H9 (cell line): ENCODE data around the gene MMRN2. TPM values are rescaled to one million over a fixed set of nuclear protein-coding genes. Genes with fewer than 3 reads are reported as not detected.
"Not testable (repeated sequence)": the region's sequence is repeated elsewhere in the genome, so short reads cannot be mapped to it uniquely, and the experiment has no call there.

ENCODE experiments used
- DNase-seq: peaks from one replicate; pipeline ENCODE4 v3.0.0-alpha.2; 2017
- H2AFZ ChIP-seq: one replicate; pipeline ENCODE4 v1.6.1; 2013; ENCODE audit warnings: mild to moderate bottlenecking, low read length, control low read depth, moderate library complexity
- H2AK5ac ChIP-seq: 2 replicates; pipeline ENCODE4 v1.6.1; 2013; ENCODE audit warnings: low read length, control low read depth, mixed read lengths; ENCODE audit not compliant: insufficient read length
- H2BK120ac ChIP-seq: one replicate; pipeline ENCODE4 v1.6.1; 2013; ENCODE audit warnings: low read depth, mild to moderate bottlenecking, low read length, control low read depth, inconsistent platforms; ENCODE audit not compliant: poor library complexity, severe bottlenecking
- H2BK12ac ChIP-seq: 2 replicates; pipeline ENCODE4 v1.6.1; 2013; ENCODE audit warnings: low read length, control low read depth, mixed read lengths, low read depth; ENCODE audit not compliant: insufficient read length
- H2BK15ac ChIP-seq: 2 replicates; pipeline ENCODE4 v1.6.1; 2013; ENCODE audit warnings: low read depth, low read length, control low read depth
- H2BK20ac ChIP-seq: one replicate; pipeline ENCODE4 v1.6.1; 2013; ENCODE audit warnings: low read depth, mild to moderate bottlenecking, low read length, control low read depth, inconsistent platforms; ENCODE audit not compliant: poor library complexity, severe bottlenecking
- H2BK5ac ChIP-seq: 2 replicates; pipeline ENCODE4 v1.6.1; 2013; ENCODE audit warnings: low read length, control low read depth, mixed read lengths; ENCODE audit not compliant: insufficient read length
- H3K14ac ChIP-seq: 2 replicates; pipeline ENCODE4 v1.6.1; 2013; ENCODE audit warnings: low read length, control low read depth; ENCODE audit not compliant: insufficient read depth
- H3K18ac ChIP-seq: 2 replicates; pipeline ENCODE4 v1.6.1; 2013; ENCODE audit warnings: low read depth, mild to moderate bottlenecking, mixed read lengths, low read length, control low read depth; ENCODE audit not compliant: insufficient read length
- H3K23ac ChIP-seq: 2 replicates; pipeline ENCODE4 v1.6.1; 2013; ENCODE audit warnings: low read length, control low read depth, mixed read lengths, low read depth; ENCODE audit not compliant: insufficient read length
- H3K23me2 ChIP-seq: 2 replicates; pipeline ENCODE4 v1.6.1; 2013; ENCODE audit warnings: low read depth, mild to moderate bottlenecking, mixed read lengths, low read length, control low read depth; ENCODE audit not compliant: insufficient read length, poor library complexity, severe bottlenecking
- H3K27ac ChIP-seq: 2 replicates; pipeline ENCODE4 v1.5.1; 2013; ENCODE audit warnings: low read length, control low read depth, mixed read lengths, low read depth; ENCODE audit not compliant: insufficient read length
- H3K27me3 ChIP-seq: 2 replicates; pipeline ENCODE4 v1.6.1; 2013; ENCODE audit warnings: low read length, control low read depth, inconsistent platforms; ENCODE audit not compliant: insufficient read depth
- H3K4ac ChIP-seq: 2 replicates; pipeline ENCODE4 v1.6.1; 2013; ENCODE audit warnings: low read depth, mild to moderate bottlenecking, control low read depth, inconsistent platforms, low read length, moderate library complexity
- H3K4me1 ChIP-seq: 2 replicates; pipeline ENCODE4 v1.6.1; 2013; ENCODE audit warnings: low read length, control low read depth, inconsistent platforms; ENCODE audit not compliant: insufficient read depth
- H3K4me2 ChIP-seq: 2 replicates; pipeline ENCODE4 v1.6.1; 2013; ENCODE audit warnings: low read length, control low read depth, mixed read lengths; ENCODE audit not compliant: insufficient read length, insufficient read depth
- H3K56ac ChIP-seq: 2 replicates; pipeline ENCODE4 v1.6.1; 2013; ENCODE audit warnings: low read depth, mild to moderate bottlenecking, mixed read lengths, low read length, control low read depth; ENCODE audit not compliant: insufficient read length
- H3K79me1 ChIP-seq: 2 replicates; pipeline ENCODE4 v1.6.1; 2013; ENCODE audit warnings: low read depth, mild to moderate bottlenecking, moderate library complexity, low read length, control low read depth, inconsistent platforms; ENCODE audit not compliant: insufficient read depth, poor library complexity, severe bottlenecking
- H3K79me2 ChIP-seq: 2 replicates; pipeline ENCODE4 v1.6.1; 2013; ENCODE audit warnings: low read length, control low read depth, inconsistent platforms; ENCODE audit not compliant: insufficient read depth
- H3K9ac ChIP-seq: 2 replicates; pipeline ENCODE4 v1.6.1; 2013; ENCODE audit warnings: low read length, control low read depth, mixed read lengths; ENCODE audit not compliant: insufficient read length; ENCODE audit errors: extremely low read depth
- H3K9me3 ChIP-seq: one replicate; pipeline ENCODE4 v1.6.1; 2013; ENCODE audit warnings: low read depth, low read length, inconsistent platforms; ENCODE audit not compliant: control insufficient read depth
- H3T11ph ChIP-seq: one replicate; pipeline ENCODE4 v1.6.1; 2013; ENCODE audit warnings: mild to moderate bottlenecking, low read length, control low read depth, inconsistent platforms
- H4K20me1 ChIP-seq: one replicate; pipeline ENCODE4 v1.6.1; 2013; ENCODE audit not compliant: control insufficient read depth, insufficient read length, insufficient read depth
- H4K5ac ChIP-seq: 2 replicates; pipeline ENCODE4 v1.6.1; 2013; ENCODE audit warnings: low read depth, mild to moderate bottlenecking, mixed read lengths, low read length, control low read depth; ENCODE audit not compliant: insufficient read length
- H4K8ac ChIP-seq: replicated peaks from 2 replicates; pipeline ENCODE4 v1.6.1; 2013; ENCODE audit warnings: low read length, control low read depth, mixed read lengths, low read depth; ENCODE audit not compliant: insufficient read length
- H4K91ac ChIP-seq: 2 replicates; pipeline ENCODE4 v1.6.1; 2013; ENCODE audit warnings: low read depth, mild to moderate bottlenecking, moderate library complexity, mixed read lengths, low read length, control low read depth; ENCODE audit not compliant: insufficient read length
- H3K27ac Mint-ChIP-seq, 3 experiments: 2 replicates in 2 of 3; 3 replicates in 1 of 3; pipeline ENCODE4 v1.8.0; 2020 to 2021; ENCODE audit warnings: mixed read lengths in 3 of 3, mild to moderate bottlenecking in 1 of 3, moderate library complexity in 1 of 3
- H3K27me3 Mint-ChIP-seq: 2 replicates; pipeline ENCODE4 v1.8.0; 2021; ENCODE audit warnings: low read depth, mild to moderate bottlenecking, moderate library complexity, mixed read lengths
- H3K36me3 Mint-ChIP-seq, 3 experiments: 2 replicates in 2 of 3; 3 replicates in 1 of 3; pipeline ENCODE4 v1.8.0; 2020 to 2021; ENCODE audit warnings: low read depth in 3 of 3, mixed read lengths in 3 of 3; ENCODE audit not compliant: insufficient read depth in 1 of 3
- H3K4me1 Mint-ChIP-seq, 2 experiments: 2 replicates each; pipeline ENCODE4 v1.8.0; 2020; ENCODE audit warnings: mixed read lengths in 2 of 2
- H3K4me3 Mint-ChIP-seq, 2 experiments: 2 replicates in 1 of 2; 3 replicates in 1 of 2; pipeline ENCODE4 v1.8.0; 2020 to 2021; ENCODE audit warnings: mild to moderate bottlenecking in 2 of 2, mixed read lengths in 2 of 2, moderate library complexity in 1 of 2
- H3K9me3 Mint-ChIP-seq, 2 experiments: 2 replicates in 1 of 2; 3 replicates in 1 of 2; pipeline ENCODE4 v1.8.0; 2020; ENCODE audit warnings: mild to moderate bottlenecking in 2 of 2, mixed read lengths in 2 of 2, moderate library complexity in 1 of 2
- CTCF ChIP-seq: fragments of 200-600 bp; sonication (generic); conservative IDR thresholded peaks from 3 replicates; pipeline ENCODE4 v1.8.0; 2021; ENCODE audit warnings: antibody characterized with exemption, mild to moderate bottlenecking
- WGBS: extraction: QIAGEN DNeasy Blood & Tissue Kit; methylation state at CpG from one replicate; pipeline ENCODE4 v1.1.7; 2013; ENCODE audit warnings: missing lambda C conversion rate, low lambda C conversion rate, mixed read lengths; ENCODE audit not compliant: insufficient read length; ENCODE audit errors: extremely low coverage; 5-methylcytosine and 5-hydroxymethylcytosine counted together
- total RNA-seq: library from RNA; stranded (reverse); gene quantifications from 2 replicates; pipeline ENCODE4 v1.2.1, GENCODE V29; 2021

The MMRN2 gene
- total RNA-seq, 1 experiment from 2014 or later = 1.0 TPM

GRCh38 chr10:86992456-86992855, 35.0 kb upstream of the MMRN2 start:
- no peak overlapping the region for H3K56ac ChIP-seq
- no peaks in the 10 kb centered on the region for H3K27me3 ChIP-seq
- H3K4me1 Mint-ChIP-seq = no peaks in the 10 kb centered on the region
- no peaks in the 10 kb centered on the region for H3K27me3 Mint-ChIP-seq
- H4K20me1 ChIP-seq = no peaks in the 10 kb centered on the region
- no peaks in the 10 kb centered on the region for H3K23me2 ChIP-seq
- H4K5ac ChIP-seq = no peak overlapping the region
- no peaks in the 10 kb centered on the region for H3K9me3 ChIP-seq
- H2BK12ac ChIP-seq = no peak overlapping the region
- H2BK20ac ChIP-seq = no peak overlapping the region
- no peak for DNase-seq
- H3K79me2 ChIP-seq = no peaks in the 10 kb centered on the region
- H2BK15ac ChIP-seq = no peak overlapping the region
- H2BK5ac ChIP-seq = no peak overlapping the region
- H3K79me1 ChIP-seq = no peaks in the 10 kb centered on the region
- no peak overlapping the region for H3K23ac ChIP-seq
- no peak overlapping the region for H3T11ph ChIP-seq
- no peak overlapping the region for H4K91ac ChIP-seq
- no peak overlapping the region for H3K18ac ChIP-seq
- no peak overlapping the region for H3K14ac ChIP-seq
- H3K4me3 Mint-ChIP-seq = no peak overlapping the region
- H3K4ac ChIP-seq = no peak overlapping the region
- no peak overlapping the region for H2AFZ ChIP-seq
- no peak overlapping the region for H4K8ac ChIP-seq
- H3K27ac Mint-ChIP-seq = no peak overlapping the region
- no peaks in the 10 kb centered on the region for H3K36me3 Mint-ChIP-seq
- no peak overlapping the region for H3K4me2 ChIP-seq
- H3K4me1 ChIP-seq = no peaks in the 10 kb centered on the region
- H3K9me3 Mint-ChIP-seq = no peaks in the 10 kb centered on the region
- no peak overlapping the region for H3K27ac ChIP-seq
- H2BK120ac ChIP-seq = no peak overlapping the region
- no peak for TF ChIP-seq CTCF
- no peak overlapping the region for H2AK5ac ChIP-seq
- no peak overlapping the region for H3K9ac ChIP-seq

- not testable (repeated sequence) for H3K9me3 Mint-ChIP-seq, H3K4me3 Mint-ChIP-seq, H3K27me3 Mint-ChIP-seq, H3K4me1 ChIP-seq, H3K4ac ChIP-seq, H2BK12ac ChIP-seq, H3K27ac ChIP-seq, H3K9ac ChIP-seq, H3K27ac Mint-ChIP-seq, H4K5ac ChIP-seq, H2BK5ac ChIP-seq, H3T11ph ChIP-seq, H4K91ac ChIP-seq, H3K23me2 ChIP-seq, H2AFZ ChIP-seq, H3K23ac ChIP-seq, H3K4me2 ChIP-seq, H3K9me3 ChIP-seq, H4K20me1 ChIP-seq, H3K79me2 ChIP-seq, H3K18ac ChIP-seq, H3K36me3 Mint-ChIP-seq, H2BK20ac ChIP-seq, H2BK15ac ChIP-seq, H3K56ac ChIP-seq, H4K8ac ChIP-seq, H3K27me3 ChIP-seq, H2BK120ac ChIP-seq, H3K14ac ChIP-seq, H2AK5ac ChIP-seq, H3K4me1 Mint-ChIP-seq, H3K79me1 ChIP-seq, DNase-seq
- WGBS = no CpG with 5 or more reads among the region's 12 CpGs
These were observed 33.9 kb upstream of the MMRN2 start for GRCh38 chr10:86991362-86991761.
